ENCODE data around the gene NUDT9. TPM values are rescaled to one million over a fixed set of nuclear protein-coding genes. Genes with fewer than 3 reads are reported as not detected.
A peak's percentile ranks its signal among the peaks of the same experiment; 100 is the strongest.

Gene NUDT9
- total RNA-seq, 1 experiment from 2014 or later: 11.3 TPM

DNA sequence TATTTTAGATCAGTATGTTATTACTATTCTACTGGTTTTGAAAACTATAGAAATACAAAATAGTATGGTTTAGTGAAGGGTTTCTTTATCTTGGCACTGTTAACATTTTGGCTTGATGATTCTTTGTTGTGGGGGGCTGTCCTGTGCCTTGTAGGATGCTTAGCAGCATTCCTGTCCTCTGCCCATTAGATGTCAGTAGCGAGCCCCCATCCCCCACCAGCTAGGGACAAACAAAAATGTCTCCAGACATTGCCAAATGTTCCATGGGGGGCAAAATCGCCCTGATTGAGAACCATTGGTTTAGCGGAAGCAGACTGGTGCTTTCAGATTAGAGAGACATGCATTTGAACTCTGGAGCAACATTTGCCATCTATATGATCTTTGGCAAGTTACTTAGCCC is 83.5 kb downstream of the NUDT9 start:
- POLR2A ChIA-PET (ENCODE audit: low non-redundant PET): no interaction called here
- H3K9me3 ChIP-seq (ENCODE audit: low read depth, low read length, poor library complexity, severe bottlenecking): no peaks in the 10 kb centered on the region
- TF ChIP-seq CTCF (conservative IDR thresholded peaks at IDR 0.05; ENCODE audit: low read depth, low read length): peak; percentile 40
- no peak for TF ChIP-seq EZH2 (IDR thresholded peaks at IDR 0.05; ENCODE audit: borderline replicate concordance, low read depth, low read length, poor library complexity, severe bottlenecking)
- peaks cover 14% of the 10 kb centered on the region for H3K4me1 ChIP-seq (ENCODE audit: insufficient read depth, low read length, poor library complexity, severe bottlenecking)
- BruUV-seq (replicated peaks): no TSS peak
- intact Hi-C loops (cut with micrococcal nuclease; ENCODE audit: unreplicated experiment): no loop called here
- no peaks in the 10 kb centered on the region for H3K36me3 ChIP-seq (ENCODE audit: insufficient read depth, low read length, poor library complexity, severe bottlenecking)
- H3K4me3 ChIP-seq (ENCODE audit: low read depth, low read length, poor library complexity, severe bottlenecking): no peak overlapping the region
- no peaks in the 10 kb centered on the region for H3K27me3 ChIP-seq (replicated peaks; ENCODE audit: insufficient read depth, low read depth, low read length, poor library complexity)
- CTCF ChIA-PET: no interaction called here
- DNase-seq (ENCODE audit: low spot score): no peak
- no peak overlapping the region for H3K27ac ChIP-seq (ENCODE audit: low read depth, low read length, poor library complexity, severe bottlenecking)

- H3K4me3 ChIP-seq (ENCODE audit: low read depth, low read length, poor library complexity, severe bottlenecking): no peak overlapping the region
- peaks cover 10% of the 10 kb centered on the region for H3K4me1 ChIP-seq (ENCODE audit: insufficient read depth, low read length, poor library complexity, severe bottlenecking)
- H3K27ac ChIP-seq (ENCODE audit: low read depth, low read length, poor library complexity, severe bottlenecking): no peak overlapping the region
- ChIA-PET POLR2A (ENCODE audit: low non-redundant PET) (no interaction called here), CTCF (no interaction called here)
- no peaks in the 10 kb centered on the region for H3K9me3 ChIP-seq (ENCODE audit: low read depth, low read length, poor library complexity, severe bottlenecking)
- DNase-seq (ENCODE audit: low spot score): no peak
- TF ChIP-seq EZH2 (IDR thresholded peaks at IDR 0.05; ENCODE audit: borderline replicate concordance, low read depth, low read length, poor library complexity, severe bottlenecking) (no peak), CTCF (conservative IDR thresholded peaks at IDR 0.05; ENCODE audit: low read depth, low read length) (no peak)
- H3K27me3 ChIP-seq (replicated peaks; ENCODE audit: insufficient read depth, low read depth, low read length, poor library complexity): no peaks in the 10 kb centered on the region
- H3K36me3 ChIP-seq (ENCODE audit: insufficient read depth, low read length, poor library complexity, severe bottlenecking): no peaks in the 10 kb centered on the region
- intact Hi-C loops (cut with micrococcal nuclease; ENCODE audit: unreplicated experiment): no loop called here
- BruUV-seq (replicated peaks): no TSS peak
Observed at GRCh38 chr4:87506974-87507701, 84.8 kb downstream of the NUDT9 start.

Other genes with a start within 250 kb of the NUDT9 start
- gene KLHL8, start 202.0 kb upstream of the NUDT9 start, total RNA-seq (2021): 14.8 and 15.4 TPM in 2 replicates
- not detected in 2 replicates for gene HSD17B13, start 99.7 kb upstream of the NUDT9 start, total RNA-seq (2021)
- gene HSD17B11, start 31.4 kb upstream of the NUDT9 start, total RNA-seq (2021): 5.5 and 6.7 TPM in 2 replicates
- gene SPARCL1, start 106.8 kb downstream of the NUDT9 start, total RNA-seq (2021): 1.1 and 1.8 TPM in 2 replicates
- not detected in 2 replicates for gene DSPP, start 186.0 kb downstream of the NUDT9 start, total RNA-seq (2021)
- not detected in 2 replicates for gene DMP1, start 227.7 kb downstream of the NUDT9 start, total RNA-seq (2021)